ENCODE results near the gene POLD1.
"Not testable (repeated sequence)": the region's sequence is repeated elsewhere in the genome, so short reads cannot be mapped to it uniquely, and the experiment has no call there.

POLD1 gene

GRCh38 chr19:50439130-50439529 lies 55.0 kb downstream of the POLD1 start:
- FAIRE-seq, result not testable (repeated sequence)

GRCh38 chr19:50444059-50444458 lies 59.9 kb downstream of the POLD1 start:
- no peak for FAIRE-seq

GRCh38 chr19:50447053-50447452 lies 62.9 kb downstream of the POLD1 start:
- FAIRE-seq, result no peak

GRCh38 chr19:50447750-50448149 lies 63.6 kb downstream of the POLD1 start:
- FAIRE-seq, result no peak

GRCh38 chr19:50449236-50449899 lies 65.2 kb downstream of the POLD1 start:
- FAIRE-seq, result no peak

- no peak for FAIRE-seq
Measured at GRCh38 chr19:50450369-50451222, 66.4 kb downstream of the POLD1 start.

GRCh38 chr19:50451223-50451534 lies 67.0 kb downstream of the POLD1 start:
- no peak for FAIRE-seq

- FAIRE-seq, result no peak
Measured at GRCh38 chr19:50453243-50453642, 69.1 kb downstream of the POLD1 start.

GRCh38 chr19:50455992-50456391 lies 71.8 kb downstream of the POLD1 start:
- FAIRE-seq, result no peak

GRCh38 chr19:50457300-50457699 lies 73.2 kb downstream of the POLD1 start:
- FAIRE-seq, result no peak

- FAIRE-seq, result no peak
Measured at GRCh38 chr19:50458396-50459066, 74.4 kb downstream of the POLD1 start.

- no peak for FAIRE-seq
Measured at GRCh38 chr19:50459067-50459456, 74.9 kb downstream of the POLD1 start.

GRCh38 chr19:50459638-50460037 lies 75.5 kb downstream of the POLD1 start:
- no peak for FAIRE-seq

GRCh38 chr19:50460161-50460765 lies 76.1 kb downstream of the POLD1 start:
- FAIRE-seq, result no peak

GRCh38 chr19:50461066-50461875 lies 77.1 kb downstream of the POLD1 start:
- FAIRE-seq, result no peak

- no peak for FAIRE-seq
Measured at GRCh38 chr19:50462970-50463369, 78.8 kb downstream of the POLD1 start.

GRCh38 chr19:50464348-50464747 lies 80.2 kb downstream of the POLD1 start:
- FAIRE-seq, result no peak

- FAIRE-seq, result no peak
Measured at GRCh38 chr19:50465000-50465399, 80.9 kb downstream of the POLD1 start.

GRCh38 chr19:50465986-50466705 lies 82.0 kb downstream of the POLD1 start:
- no peak for FAIRE-seq

- FAIRE-seq, result no peak
Measured at GRCh38 chr19:50466706-50467039, 82.5 kb downstream of the POLD1 start.

GRCh38 chr19:50467566-50467965 lies 83.4 kb downstream of the POLD1 start:
- FAIRE-seq, result no peak
